HG03460 (cell line): ENCODE measurements around the gene DNM1.

Experiments
- ATAC-seq: cut with Tn5 transposase; IDR thresholded peaks from one replicate; pipeline ENCODE4 v1.9.1; 2021; ENCODE audit not compliant: unreplicated experiment

The DNM1 gene

DNA sequence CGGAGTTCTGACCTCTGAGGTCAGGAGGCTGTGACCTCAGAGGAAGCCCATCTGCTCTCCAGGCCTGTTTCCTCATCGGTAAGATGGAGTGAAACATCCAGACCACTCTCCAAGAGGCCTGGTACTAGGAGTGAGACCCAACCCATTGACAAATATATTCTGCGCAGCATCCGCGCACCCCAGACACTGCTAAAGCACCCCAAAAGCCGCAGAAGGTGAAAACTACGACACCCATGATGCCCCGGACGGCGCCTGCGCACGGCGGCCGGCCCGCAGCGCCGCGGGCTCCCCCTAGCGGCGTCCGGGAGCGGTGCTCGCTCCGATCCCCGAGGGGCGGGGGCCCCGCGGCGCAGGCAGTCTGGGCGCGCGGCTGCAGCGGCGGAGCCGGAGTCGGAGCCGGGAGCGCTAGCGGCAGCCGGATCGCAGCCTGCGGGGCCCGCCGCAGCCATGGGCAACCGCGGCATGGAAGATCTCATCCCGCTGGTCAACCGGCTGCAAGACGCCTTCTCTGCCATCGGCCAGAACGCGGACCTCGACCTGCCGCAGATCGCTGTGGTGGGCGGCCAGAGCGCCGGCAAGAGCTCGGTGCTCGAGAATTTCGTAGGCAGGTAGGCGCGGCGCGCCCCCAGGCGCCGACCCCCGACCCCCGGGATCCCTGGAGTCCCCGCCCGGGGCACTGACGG is at the start of gene DNM1:
DNM1 (plus strand) TSS at position 356 of the 683 bp plus-strand sequence; CDS start at position 448, 92 bp downstream.
- peak; percentile 73 for ATAC-seq

DNA sequence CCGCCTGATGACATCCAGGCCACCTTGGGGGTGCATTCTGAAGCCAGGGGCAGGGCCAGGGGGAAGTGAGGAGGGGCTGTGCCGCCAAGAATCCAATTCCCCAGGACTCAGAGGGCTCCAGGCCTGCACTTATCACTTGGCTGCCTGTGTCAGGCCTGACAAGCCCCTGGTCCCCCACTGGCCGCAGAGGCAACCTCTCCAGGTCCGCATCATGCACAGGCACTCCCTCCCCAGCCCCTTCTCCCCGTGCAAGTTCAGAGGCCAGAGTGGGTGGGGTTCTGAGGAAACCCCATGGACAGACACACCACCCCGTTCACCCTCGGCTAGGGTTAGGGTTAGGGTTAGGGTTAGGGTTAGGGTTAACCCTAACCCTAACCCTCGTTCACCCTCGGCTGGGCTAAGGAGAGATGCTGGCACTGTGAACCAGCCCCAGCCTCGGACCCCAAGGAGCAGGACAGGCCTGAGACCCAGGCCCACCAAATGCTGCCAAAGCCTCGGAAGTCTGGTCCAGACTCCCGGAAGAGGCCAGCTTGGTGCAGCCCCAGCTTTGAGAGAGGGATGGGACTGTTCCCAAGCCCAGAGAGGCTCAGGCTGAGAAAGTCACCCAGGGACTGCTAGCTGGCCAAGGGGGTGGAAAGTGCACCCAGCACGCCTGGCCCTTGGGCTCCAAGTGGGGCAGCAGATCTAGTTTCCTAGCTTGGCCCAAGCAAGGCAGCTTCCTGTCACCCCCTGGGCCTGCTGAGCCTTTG is 49.1 kb upstream of the DNM1 start:
- ATAC-seq = no peak

DNA sequence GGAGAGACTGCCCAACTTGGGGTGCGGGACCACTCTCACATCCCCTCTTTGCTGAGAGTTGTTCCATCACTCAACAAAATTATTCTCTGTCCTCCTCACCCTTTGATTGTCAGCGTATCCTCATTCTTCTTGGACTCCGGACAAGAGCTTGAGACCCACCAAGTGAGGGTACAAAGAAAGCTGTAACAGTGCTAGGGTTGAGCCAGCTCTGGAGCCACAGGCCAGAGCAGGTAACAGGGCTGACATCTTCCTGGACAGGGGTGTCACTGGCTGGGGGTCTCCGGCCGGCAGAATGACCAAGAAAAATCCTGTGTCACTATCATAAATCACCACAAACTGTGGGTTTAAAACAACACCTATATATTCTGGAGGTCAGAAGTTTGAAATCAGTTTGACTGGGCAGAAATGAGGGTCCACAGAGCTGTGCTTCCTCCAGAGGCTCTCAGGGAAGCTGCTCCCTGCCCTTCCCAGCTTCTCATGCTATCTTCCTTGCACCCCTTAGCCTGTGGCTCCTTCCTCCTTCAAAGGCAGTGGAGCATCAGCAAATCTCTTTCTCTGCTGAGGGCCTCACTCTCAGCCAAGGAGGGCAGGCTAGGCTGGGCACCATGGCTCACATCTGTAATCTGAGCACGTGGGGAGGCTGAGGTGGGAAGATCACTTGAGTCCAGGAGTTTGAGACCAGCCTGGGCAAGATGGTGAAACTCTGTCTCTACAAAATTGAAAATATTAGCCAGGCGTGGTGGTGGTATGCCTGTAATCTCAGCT is 47.3 kb upstream of the DNM1 start:
- no peak for ATAC-seq

DNA sequence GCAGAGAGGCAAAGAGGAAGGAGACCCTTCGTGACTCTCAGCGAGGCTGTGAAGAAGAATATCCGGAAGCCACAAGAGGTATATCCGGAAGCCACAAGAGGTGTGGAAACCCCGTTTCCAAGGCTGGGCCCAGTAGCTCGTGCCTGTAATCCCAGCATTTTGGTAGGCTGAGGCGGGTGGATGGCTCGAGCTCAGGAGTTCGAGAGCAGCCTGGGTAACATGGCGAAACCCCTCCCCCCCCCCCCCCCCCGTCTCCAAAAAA is 43.7 kb upstream of the DNM1 start:
- peak; percentile 22 for ATAC-seq

DNA sequence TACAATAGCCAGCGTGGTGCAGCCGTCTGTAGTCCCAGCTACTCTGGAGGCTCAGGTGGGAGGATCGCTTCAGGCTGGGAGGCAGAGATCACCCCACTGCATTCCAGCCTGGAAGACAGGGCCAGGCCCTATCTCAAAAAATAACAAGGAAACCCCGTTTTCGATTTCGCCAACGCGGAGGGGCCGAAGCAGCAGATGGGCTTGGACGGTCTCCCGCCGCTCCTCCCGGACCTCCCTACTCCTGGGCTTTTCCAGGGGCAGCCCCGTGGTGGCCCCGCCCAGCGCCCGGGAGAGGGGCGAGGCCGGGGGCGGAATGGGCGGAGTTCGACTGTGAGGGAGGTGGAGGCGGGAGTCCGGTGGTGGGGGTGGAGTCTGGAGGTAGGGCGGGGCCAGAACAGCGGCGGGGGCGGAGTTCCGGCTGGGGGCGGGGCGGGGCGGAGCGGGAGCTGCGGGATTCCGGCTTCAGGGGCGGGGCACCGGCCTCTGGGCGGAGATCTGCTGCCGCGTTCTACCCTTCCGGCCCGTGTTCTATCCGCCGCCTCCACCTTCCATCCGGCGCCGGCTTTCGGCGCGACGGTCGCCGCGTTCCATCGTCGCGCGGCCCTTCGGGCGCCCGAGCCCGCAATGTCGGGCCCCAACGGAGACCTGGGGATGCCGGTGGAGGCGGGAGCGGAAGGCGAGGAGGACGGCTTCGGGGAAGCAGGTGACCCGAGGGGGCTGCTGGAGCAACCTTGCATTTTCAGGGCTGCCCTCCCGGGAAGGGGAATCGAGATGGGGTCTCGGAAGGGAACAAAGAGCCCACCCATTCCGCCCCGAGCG is 43.2 kb upstream of the DNM1 start, which contains the start of gene BBLN:
BBLN (plus strand) TSS at position 482 of the 819 bp plus-strand sequence; CDS start at position 625, 143 bp downstream.
- ATAC-seq = peak; percentile 70

DNA sequence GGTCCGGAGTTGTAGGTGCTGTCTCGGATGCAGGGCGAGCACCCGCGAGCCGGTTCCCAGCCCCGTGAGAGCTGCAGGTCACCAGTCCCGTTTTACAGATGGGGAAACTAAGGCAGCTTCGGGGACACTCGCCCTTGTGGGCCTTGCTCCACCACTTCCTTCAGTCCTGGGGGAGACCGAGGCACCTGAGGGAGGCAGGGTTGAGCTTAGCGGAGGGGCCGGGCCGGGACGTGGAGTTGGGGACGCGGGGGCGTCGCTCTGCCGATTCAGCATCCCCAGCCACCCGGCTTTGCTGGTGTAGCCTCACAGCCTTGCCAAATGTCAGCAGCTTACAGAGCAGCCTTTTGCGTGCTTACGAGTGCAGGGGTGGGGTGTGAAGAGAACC is 42.6 kb upstream of the DNM1 start:
- peak; percentile 7 for ATAC-seq

DNA sequence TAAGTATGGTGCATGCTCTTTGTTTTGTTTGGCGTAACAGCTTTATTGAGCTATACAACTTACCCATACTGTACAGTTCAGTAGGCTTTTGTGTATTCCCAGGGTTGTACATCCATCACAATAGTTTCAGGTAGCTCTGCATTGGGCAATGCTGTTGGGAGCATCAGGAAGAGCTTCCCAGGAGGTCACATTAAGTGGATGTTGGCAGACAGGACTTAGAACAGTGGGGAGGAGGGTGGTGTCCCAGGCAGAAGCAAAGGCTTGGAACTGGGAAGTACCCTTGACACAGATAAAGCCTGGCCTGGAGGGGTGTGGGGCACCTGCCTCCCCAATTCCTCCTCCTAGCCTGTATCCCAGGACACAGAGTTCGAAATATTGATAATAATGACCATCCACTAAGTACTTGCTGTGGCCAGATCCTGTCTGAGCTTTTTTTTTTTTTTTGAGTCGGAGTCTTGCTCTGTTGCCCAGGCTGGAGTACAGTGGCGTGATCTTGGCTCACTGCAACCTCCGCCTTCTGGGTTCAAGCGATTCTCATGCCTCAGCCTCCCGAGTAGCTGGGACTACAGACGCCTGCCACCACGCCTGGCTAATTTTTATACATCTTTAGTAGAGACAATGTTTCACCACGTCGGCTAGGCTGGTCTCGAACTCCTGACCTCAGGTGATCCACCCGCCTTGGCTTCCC is 41.8 kb upstream of the DNM1 start:
- ATAC-seq = no peak

DNA sequence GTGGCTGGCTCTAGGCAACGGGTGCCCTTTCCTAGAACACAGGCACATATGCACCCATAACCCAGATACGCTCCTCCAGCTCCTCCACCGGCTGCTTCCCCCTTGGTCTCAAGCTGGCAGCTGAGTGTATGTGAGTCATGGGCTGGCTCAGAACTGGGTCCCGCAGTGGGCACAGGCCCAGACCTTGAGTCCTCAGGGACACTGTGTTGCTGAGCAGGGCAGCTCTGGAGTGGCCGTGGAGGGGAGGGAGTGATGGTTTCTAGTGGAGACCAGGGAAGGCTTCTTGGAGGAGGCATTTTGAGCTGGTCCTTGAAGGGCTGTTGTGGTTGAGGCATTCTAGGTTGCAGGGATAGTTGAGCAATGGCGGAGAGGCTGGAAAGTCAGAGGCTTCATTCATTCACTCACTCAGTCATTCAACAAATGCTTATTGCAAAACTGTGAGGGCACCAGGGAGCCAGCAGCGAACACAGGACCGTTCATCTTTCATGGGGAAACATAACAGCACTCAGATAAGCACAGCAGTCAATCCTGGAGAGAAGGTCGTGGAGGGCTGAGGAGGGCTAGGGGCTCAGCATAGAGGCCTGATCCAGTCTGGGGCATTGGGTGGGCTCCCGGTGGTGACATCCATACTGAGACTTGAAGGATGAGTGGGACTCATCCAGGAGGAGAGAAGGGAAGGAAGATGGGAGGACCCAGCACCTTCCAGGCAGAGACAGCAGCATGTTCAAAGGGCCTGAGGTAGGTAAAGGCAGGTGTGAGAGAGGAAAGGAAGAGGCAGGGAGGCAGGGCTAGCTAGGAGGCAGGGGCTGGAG is 40.8 kb upstream of the DNM1 start:
- ATAC-seq = no peak

DNA sequence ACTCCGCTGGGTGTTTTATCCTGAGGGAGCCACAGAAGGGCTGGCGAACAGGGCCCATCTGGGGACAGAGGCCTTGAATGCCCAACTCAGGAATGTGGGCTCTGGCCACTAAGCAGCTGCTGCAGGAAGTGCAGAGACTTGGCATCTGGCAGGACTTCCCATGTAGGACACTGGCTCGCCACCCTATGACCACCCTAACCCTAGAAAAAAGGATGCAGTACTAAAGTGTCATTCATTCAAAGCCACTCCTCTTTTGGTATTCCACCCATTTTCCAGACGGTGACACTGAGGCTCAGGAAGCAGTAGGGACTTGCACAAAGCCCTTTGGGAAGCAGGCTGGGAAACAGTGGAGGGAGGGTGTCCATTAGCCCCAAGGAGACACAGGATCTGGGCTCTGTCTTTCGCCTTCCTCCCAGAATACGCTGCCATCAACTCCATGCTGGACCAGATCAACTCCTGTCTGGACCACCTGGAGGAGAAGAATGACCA is 40.1 kb upstream of the DNM1 start:
- ATAC-seq = no peak

DNA sequence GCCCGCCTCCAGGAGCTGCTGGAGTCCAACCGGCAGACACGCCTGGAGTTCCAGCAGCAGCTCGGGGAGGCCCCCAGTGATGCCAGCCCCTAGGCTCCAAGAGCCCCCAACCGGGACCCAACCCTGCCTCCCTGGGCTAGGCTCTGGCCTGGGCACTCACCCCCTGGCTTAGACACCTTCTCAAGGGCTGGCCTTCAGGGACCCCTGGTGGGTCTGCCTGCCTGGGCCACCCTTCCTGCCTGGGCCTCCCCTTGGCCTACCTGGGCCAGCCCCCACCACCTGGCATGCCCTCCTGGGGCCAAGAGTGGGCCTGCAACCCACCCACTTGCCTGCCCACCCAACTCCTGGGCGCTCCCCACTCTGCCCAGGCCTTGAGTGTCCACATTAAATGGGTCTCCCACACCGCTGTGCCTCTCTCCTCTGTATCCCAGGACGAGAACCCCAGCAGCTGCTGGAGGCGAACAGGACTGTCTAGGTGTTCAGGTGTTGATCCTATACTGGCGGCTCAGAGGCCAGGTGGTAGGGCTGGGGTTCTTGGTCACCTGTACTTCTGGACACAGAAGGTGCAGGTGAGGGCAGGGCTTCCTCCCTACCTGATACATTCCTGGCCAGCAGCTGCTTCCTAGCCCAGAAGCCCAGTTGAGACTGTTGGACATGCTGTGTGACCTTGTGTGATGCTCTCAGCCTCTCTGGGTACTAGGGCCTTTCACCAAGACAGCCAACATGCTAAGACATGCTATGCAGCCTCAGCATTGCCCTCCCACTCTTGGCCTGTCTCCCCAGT is 39.5 kb upstream of the DNM1 start:
- ATAC-seq = no peak

DNA sequence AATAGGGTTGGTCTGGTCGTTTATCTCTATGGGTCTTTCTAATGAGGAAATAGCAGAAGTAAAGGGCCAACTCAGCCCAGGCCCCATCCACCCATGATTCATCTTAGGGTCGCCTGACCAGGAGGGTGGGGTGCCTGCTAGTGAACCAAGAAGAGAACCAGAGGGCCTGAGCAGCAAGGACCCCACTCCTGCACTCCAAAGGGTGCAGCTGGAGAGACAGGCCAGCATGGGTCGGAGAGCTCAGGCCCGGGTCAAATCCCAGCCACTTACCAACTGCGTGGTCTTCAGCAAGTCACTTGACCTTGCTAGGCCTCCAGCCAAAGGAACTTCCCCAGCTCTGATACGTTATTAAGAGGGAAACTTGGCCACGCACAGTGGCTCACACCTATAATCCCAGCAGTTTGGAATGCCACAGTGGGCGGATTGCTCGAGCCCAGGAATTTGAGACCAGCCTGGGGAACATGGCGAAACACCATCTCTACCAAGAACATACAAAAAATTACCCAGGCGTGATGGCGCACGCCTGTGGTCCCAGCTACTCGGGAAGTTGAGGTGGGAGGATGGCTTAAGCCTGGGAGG is 38.8 kb upstream of the DNM1 start:
- no peak for ATAC-seq

DNA sequence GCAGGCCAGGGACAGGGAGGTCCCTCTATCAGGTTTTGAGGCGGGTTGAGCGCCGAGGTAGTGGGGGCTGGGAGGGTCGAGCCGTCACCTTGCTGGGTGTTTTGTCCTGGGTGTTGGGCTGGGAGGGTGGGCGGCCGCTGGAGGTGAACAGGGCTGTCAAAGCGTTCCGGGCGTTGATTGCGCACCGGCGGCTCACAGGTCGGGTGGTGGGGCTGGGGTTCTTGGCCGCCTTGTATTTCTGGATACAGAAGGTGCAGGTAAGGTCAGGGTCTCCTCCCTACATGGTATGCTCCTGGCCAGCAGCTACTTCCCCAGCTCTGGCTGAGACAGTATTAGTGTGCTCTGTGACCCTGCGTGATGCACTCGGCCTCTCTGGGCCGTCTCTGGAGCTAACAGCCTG is 37.0 kb upstream of the DNM1 start:
- ATAC-seq = no peak

DNA sequence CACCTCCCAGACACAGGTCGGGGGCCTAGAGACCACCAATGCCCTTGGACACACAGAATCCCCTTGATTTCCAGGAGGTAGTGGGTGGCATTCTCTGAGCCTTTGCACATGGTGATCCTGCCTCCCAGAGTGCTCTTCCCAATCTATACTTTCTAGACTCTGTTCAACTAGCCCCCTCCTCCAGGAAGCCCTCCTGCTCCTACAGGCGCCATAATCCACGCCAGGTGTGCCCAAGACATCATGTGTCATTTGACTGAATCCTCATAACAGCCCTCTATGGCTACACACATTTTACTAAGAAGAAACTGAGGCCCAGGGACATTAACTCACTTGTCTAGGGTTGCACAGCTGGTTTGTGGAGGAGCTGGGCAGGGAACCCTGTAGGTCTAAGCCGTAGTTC is 36.0 kb upstream of the DNM1 start:
- no peak for ATAC-seq

DNA sequence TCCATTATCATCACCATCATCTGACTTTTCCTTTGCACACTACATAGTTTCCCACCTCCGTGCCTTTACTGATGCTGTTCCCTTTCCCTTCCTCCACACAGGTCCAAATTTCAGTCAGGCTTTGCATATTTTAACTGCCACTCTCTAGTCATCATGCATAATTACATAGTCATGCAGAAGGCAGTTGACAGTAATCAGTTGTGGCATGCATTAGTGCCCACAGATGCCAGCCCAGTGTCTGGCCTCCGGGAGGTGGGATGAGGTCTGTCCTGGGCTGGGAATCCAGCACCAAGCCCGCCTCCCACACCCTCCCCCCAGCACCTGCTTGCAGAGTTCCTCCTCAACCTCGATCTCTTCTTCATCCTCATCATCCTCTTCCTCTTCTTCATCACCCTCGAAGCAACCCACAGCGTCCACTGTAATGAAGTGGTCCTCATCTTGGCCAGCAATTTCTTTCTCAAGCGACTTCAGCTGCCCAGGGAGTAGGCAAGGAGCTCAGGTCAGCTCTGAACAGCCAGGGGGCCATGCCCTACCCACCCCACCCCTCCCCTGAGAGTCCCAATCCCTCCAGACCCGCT is 34.4 kb upstream of the DNM1 start:
- ATAC-seq = no peak

DNA sequence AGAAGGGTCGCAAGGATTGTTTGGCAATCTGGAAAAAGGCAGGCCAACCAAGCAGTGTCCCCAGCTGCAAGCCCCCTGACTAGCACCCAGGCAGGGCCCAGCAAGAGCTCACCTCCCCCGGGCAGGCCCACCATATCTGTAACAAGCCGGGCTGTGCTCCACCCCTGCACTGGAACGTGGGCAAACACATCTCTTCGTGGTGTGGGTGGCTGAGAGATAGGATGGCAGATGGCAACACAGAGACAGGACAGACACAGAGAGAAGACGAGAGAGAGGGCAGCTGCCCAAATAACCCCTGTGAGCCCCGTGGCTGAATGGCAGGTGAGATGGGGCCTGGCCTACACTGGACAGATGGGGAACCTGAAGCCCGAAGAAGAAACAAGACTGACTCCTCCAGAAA is 33.7 kb upstream of the DNM1 start:
- ATAC-seq = no peak

DNA sequence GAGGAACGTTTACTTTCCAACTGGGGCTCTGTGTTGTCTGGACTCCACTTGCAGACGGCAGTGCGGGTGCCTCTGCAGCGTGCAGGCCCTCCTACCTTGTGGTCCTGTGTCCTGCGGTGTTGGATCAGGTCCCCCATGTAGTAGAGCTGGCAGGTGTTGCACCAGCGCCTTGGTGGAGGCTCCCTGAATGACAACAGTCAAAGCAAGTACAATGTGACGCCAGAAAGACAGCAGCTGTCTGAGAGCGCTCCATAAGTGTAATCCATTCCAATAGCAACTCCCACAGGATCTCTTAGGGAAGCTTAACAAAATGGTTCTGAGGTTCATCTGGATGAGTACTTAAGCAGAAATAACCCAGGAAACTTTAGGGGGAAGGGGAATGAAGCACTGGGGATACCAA is 33.3 kb upstream of the DNM1 start:
- ATAC-seq = no peak

DNA sequence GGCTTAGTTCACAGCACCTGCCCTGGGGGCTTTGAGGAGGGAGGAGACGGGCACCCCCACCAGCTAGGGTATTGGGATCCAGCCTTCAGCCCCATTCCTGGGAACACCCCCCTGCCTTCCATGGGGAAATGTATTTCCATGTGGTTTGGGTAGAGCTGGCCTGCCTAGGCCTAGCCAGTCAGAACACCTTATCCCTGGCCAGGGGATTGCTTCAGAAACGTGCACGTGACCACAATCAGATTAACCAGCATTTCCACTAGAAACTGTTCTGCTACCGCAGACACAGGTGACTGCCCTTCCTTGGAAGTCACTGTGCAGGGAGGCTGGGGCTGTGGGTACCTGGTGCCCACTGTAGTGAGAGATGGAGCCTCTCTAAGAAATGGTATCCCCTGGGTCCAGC is 29.1 kb upstream of the DNM1 start:
- no peak for ATAC-seq

DNA sequence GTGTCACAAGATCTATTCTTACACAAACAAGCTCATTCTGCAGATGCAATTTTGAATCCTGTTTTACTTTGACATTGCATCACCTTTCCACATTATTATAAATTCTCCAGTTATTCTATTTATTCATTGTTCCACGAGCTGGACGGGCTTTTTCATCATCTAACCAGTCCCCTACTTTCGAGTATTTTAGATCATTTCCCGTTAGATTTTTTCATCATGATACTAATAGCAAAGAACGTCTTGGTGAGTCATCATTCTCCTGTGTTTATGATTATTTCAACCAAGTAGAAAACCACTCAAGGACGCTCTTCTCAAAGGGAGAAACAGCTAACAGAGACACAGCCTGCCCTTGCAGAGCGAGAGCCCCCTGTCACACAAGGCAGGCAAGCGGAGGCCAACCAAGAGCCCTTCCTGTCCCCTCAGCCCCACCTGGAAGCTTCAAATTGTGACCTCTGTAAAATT is 28.0 kb upstream of the DNM1 start:
- no peak for ATAC-seq
